A549 (cell line): Measurements from ENCODE around the gene PRDM1.

ENCODE experiments used
- CHD4 ChIP-seq: fragments of 200-600 bp; sonication (generic); IDR thresholded peaks from 2 replicates; pipeline ENCODE4 v1.6.1; 2016; ENCODE audit warnings: antibody characterized with exemption, mild to moderate bottlenecking, borderline replicate concordance
- EP300 ChIP-seq, 2 experiments: fragments of >200 bp; sonication (Bioruptor Twin); formaldehyde crosslinking; IDR thresholded peaks; 2 replicates in 1 of 2; 3 replicates in 1 of 2; pipeline ENCODE4 v1.6.1; 2016 to 2017
- GATA3 ChIP-seq: IDR thresholded peaks from 2 replicates; pipeline ENCODE4 v1.6.1; 2012; ENCODE audit warnings: borderline replicate concordance
- KDM1A ChIP-seq: fragments of 200-600 bp; sonication (generic); IDR thresholded peaks from 2 replicates; pipeline ENCODE4 v1.6.1; 2016; ENCODE audit warnings: low read depth, mild to moderate bottlenecking
- KDM5A ChIP-seq: fragments of 200-600 bp; sonication (generic); IDR thresholded peaks from 2 replicates; pipeline ENCODE4 v1.6.1; 2016; ENCODE audit warnings: antibody characterized with exemption, mild to moderate bottlenecking
- MAZ ChIP-seq: fragments of 150-350 bp; IDR thresholded peaks from 2 replicates; pipeline ENCODE4 v1.6.1; 2014; ENCODE audit warnings: antibody characterized with exemption, low read depth, low read length, borderline replicate concordance
- POLR2A ChIP-seq: IDR thresholded peaks from 2 replicates; pipeline ENCODE4 v1.6.1; 2012; ENCODE audit warnings: mild to moderate bottlenecking, low read length
- RAD21 ChIP-seq, 2 experiments: fragments of >200 bp in 1 of 2; sonication (Bioruptor Twin) in 1 of 2; formaldehyde crosslinking in 1 of 2; IDR thresholded peaks in 1 of 2; conservative IDR thresholded peaks in 1 of 2; 2 replicates in 1 of 2; 3 replicates in 1 of 2; pipeline ENCODE4 v1.6.1; 2012 to 2018; ENCODE audit warnings: inconsistent platforms in 1 of 2
- RFX5 ChIP-seq: fragments of 450-650 bp; IDR thresholded peaks from 2 replicates; pipeline ENCODE4 v1.7.1; 2014; ENCODE audit warnings: antibody characterized with exemption, mild to moderate bottlenecking, moderate library complexity
- TF ChIP-seq, protein P1 (sequence below): fragments of >200 bp; sonication (Bioruptor Twin); formaldehyde crosslinking; IDR thresholded peaks from 3 replicates; pipeline ENCODE4 v1.5.1; 2016
- TF ChIP-seq, protein P2 (sequence below): IDR thresholded peaks from 2 replicates; pipeline ENCODE4 v1.6.1; 2012
- TF ChIP-seq, protein P3 (sequence below): IDR thresholded peaks from 2 replicates; pipeline ENCODE4 v1.6.1; 2012
- TF ChIP-seq, protein P4 (sequence below): fragments of 450-650 bp; IDR thresholded peaks from 2 replicates; pipeline ENCODE4 v1.6.1; 2014; ENCODE audit warnings: antibody characterized with exemption

DNA sequence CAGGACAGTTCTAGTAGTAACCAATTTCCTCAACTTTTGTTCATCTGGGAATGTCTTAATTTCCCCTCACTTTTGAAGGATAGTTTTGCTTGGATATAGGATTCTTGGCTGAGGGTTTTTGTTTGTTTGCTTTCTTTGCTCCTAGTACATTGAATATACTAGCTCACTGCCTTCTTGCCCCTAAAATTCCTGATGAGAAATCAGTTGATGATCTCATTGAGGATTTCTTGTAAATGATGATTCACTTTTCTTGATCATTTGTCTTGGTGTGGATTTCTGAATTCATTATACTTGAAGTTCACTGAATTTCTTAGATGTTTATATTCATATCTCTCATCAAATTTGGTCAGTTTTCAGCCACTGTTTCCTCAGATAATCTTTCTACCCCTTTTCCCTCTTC lies 49.1 kb upstream of the PRDM1 start:
- TF ChIP-seq, protein P1, sequence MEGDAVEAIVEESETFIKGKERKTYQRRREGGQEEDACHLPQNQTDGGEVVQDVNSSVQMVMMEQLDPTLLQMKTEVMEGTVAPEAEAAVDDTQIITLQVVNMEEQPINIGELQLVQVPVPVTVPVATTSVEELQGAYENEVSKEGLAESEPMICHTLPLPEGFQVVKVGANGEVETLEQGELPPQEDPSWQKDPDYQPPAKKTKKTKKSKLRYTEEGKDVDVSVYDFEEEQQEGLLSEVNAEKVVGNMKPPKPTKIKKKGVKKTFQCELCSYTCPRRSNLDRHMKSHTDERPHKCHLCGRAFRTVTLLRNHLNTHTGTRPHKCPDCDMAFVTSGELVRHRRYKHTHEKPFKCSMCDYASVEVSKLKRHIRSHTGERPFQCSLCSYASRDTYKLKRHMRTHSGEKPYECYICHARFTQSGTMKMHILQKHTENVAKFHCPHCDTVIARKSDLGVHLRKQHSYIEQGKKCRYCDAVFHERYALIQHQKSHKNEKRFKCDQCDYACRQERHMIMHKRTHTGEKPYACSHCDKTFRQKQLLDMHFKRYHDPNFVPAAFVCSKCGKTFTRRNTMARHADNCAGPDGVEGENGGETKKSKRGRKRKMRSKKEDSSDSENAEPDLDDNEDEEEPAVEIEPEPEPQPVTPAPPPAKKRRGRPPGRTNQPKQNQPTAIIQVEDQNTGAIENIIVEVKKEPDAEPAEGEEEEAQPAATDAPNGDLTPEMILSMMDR = no peak
- TF ChIP-seq CHD4 (no peak), EP300 (IDR thresholded peaks at IDR 0.05) (no peak), KDM1A (no peak), KDM5A (no peak), RAD21 (conservative IDR thresholded peaks at IDR 0.05 in 1 of 2, IDR thresholded peaks at IDR 0.05 in 1 of 2) (no peak), RFX5 (no peak), POLR2A (no peak), MAZ (no peak), GATA3 (no peak)
- TF ChIP-seq, protein P2, sequence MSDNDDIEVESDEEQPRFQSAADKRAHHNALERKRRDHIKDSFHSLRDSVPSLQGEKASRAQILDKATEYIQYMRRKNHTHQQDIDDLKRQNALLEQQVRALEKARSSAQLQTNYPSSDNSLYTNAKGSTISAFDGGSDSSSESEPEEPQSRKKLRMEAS = no peak
- TF ChIP-seq, protein P3, sequence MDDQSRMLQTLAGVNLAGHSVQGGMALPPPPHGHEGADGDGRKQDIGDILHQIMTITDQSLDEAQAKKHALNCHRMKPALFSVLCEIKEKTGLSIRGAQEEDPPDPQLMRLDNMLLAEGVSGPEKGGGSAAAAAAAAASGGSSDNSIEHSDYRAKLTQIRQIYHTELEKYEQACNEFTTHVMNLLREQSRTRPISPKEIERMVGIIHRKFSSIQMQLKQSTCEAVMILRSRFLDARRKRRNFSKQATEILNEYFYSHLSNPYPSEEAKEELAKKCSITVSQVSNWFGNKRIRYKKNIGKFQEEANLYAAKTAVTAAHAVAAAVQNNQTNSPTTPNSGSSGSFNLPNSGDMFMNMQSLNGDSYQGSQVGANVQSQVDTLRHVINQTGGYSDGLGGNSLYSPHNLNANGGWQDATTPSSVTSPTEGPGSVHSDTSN = no peak
- TF ChIP-seq, protein P4, sequence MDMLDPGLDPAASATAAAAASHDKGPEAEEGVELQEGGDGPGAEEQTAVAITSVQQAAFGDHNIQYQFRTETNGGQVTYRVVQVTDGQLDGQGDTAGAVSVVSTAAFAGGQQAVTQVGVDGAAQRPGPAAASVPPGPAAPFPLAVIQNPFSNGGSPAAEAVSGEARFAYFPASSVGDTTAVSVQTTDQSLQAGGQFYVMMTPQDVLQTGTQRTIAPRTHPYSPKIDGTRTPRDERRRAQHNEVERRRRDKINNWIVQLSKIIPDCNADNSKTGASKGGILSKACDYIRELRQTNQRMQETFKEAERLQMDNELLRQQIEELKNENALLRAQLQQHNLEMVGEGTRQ = no peak
